Hematopoietic multipotent progenitor cell treated with erythropoietin and hydrocortisone succinate and interleukin-3 and kit ligand, for 8 days (in vitro differentiated cells): ENCODE data around the gene PPIP5K1.

Source experiments
- DNase-seq: peaks from one replicate; pipeline ENCODE4 v3.0.0-alpha.2; 2015

Gene PPIP5K1

DNA sequence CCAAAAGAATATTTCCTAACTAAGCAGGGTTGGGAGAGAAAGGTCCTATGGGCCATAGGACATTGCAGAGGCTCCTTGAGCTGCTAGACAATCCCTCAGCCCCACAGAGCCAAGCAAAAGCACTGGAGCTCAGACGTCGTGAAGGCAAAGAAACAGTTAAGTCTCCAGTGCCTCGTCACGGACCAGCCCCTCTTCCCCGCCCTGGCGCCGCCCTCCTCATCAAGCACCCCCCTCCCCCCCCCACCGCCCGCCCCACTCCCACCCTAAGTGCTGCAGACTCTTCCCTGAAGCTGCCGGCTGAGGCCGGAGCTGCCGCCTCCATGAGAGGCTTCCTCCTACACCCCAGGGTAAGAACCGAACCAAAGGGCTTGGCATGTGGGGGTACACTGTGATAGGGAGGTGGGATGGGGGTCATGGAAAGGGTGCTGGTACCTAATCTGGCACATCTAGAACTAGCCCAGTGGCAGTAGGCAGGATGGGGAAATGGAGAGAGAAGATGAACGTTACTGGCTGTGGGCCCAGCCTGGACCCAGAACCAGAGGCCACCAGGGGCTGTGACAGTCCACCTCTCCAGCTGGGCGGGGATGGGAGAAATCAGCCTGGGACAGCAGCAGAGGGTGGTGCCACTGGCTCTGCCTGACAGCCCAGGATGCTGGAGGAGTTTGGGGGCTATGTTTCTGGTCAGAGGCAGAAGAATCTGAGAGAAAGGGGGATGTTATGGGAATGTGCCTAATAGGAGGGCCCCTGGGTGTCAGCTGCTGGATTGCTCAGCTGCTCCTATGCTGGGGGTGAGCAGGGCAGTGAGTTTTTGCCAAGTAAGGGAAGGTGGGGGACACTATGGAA lies 72.4 kb downstream of the PPIP5K1 start, which contains the start of gene MAP1A:
TSS of gene MAP1A (plus strand) at position 255 of the 843 bp plus-strand sequence. CDS start 3,866 bp downstream, outside the sequence.
- peak; percentile 25 for DNase-seq

DNA sequence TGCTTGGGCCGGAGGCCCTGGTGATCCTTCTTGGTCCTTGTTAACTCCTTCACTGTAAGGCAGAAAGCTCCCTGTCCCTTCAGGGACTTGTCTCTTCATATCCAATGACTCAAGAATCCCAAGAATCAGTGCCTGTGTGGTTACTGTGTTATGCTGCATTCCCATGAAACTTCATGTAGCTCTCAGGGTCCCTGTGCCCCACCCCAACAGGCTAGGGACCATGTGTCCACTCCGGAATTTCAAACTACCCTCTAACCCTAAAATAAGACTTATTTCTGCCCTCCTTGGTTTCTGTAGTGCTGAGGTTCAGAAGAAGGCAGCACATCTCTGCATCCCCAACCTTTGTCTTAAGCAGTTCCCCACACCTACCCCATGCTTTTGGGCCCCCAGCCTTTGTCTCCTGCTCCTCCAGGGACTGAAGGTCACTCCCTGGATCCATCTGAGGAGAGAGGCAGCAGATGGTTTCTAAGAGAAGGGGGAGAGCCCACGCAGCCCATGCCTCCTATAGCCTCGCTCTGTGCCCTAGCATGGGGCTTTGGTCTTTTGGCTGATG lies 73.1 kb downstream of the PPIP5K1 start:
- DNase-seq: no peak

- no peak for DNase-seq
Observed at GRCh38 chr15:43516185-43516584, 73.8 kb downstream of the PPIP5K1 start.

DNA sequence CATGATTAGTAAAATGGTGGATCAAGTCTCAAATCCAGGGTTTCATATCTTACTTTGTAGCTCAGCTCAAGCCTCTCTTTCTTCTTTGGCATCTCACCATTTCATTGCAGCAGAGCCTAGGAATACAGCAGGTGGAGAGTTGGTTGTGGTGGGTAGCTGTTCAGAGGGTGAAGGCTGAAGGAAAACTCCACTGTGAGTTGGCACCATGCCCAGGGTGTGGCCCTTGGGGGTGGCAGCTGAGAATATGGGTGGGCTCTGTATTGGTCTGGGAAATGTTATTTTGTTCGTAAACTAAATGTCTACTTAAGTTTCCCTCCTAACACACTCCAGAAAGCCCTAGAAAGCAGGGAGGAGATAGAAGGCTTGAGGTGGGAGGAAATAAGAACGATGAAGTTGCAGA lies 74.3 kb downstream of the PPIP5K1 start:
- DNase-seq: peak; percentile 14

GRCh38 chr15:43514241-43515057 lies 75.6 kb downstream of the PPIP5K1 start:
- peak; percentile 91 for DNase-seq

DNA sequence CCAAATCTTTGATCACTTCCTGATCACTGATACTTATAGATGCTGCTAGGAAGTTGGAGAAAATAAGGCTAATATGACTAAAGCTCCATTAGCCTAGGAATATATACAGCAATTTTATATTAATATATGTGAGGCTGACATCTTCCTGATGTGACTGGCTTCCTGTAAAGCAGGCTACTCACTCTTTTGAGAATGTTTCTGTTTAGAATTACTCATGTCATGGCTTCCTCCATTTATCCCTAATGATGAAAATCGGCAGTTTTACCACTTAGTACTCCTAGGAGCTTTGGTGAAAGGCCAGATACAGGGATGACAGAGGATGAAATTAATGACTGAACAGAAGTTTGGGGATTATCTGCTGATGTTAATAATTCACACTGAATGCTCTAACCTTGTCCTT lies 76.5 kb downstream of the PPIP5K1 start:
- DNase-seq: no peak

GRCh38 chr15:43511012-43511885 lies 78.8 kb downstream of the PPIP5K1 start:
- DNase-seq: peak; percentile 57

- DNase-seq: peak; percentile 98
Observed at GRCh38 chr15:43510200-43511011, 79.6 kb downstream of the PPIP5K1 start.

- peak; percentile 49 for DNase-seq
Observed at GRCh38 chr15:43509660-43510199, 80.3 kb downstream of the PPIP5K1 start.

DNA sequence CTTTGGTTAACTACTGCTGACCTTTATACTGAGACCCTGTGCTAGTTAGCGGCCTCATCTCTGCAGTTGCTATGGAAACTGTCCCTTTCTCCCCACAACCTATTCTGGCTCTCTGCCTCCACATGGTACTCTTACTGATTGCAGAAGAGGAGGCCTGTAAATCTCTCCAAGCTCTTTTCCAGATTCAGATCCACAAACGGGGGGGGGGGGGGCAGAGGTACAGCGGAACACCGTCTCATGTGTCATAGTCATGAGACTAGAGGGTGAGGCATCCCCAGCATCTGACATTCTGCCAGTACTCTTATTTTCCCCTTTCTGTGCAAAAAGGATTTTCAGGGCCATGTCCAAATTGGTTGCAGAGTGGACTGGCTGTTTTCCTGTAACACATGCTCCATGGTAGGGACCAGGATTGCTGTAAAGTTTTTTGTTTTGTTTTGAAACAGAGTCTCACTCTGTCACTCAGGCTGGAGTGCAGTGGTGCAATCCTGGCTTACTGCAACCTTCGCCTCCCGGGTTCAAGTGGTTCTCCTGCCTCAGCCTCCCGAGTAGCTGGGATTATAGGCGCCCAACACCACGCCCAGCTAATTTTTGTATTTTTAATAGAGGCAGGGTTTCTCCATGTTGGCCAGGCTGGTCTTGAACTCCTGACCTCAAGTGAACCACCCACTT lies 80.9 kb downstream of the PPIP5K1 start:
- no peak for DNase-seq

DNA sequence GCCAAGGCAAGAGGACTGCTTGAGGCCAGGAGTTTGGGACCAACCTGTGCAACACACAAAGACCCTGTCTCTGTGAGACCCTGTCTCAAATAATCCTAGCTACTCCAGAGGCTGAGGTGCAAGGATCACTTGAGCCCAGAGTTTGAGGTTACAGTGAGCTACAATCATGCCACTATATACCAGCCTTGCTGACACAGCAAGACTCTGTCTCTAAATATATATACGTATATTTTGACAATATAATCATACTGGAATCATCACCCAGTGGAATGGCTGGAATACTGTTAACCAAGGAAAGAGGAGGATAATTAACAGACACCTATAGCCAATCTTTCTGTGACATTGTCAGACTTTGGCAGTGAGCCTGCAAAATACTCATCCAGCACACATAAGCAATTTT lies 81.6 kb downstream of the PPIP5K1 start:
- DNase-seq: no peak

DNA sequence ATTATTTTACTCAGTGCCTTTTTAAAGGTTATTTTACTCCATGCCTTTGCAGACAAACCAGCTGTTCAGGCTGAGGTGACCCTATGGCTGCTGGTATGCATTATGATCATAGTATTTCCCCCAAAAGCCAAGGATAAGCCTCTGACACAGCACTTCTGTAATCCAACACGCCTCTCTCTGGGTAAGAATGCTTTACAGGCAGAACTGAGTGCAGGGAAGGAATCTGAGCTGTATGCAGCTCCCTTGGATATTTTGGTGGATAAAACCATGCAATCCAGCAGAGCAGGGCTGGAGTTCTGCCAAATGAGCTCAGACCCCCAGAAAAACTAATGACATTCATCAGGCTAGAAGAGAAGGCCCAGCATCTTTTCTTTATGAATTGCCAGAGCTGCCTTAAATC lies 84.3 kb downstream of the PPIP5K1 start:
- no peak for DNase-seq

GRCh38 chr15:43499635-43500034 lies 90.4 kb downstream of the PPIP5K1 start:
- DNase-seq: no peak

DNA sequence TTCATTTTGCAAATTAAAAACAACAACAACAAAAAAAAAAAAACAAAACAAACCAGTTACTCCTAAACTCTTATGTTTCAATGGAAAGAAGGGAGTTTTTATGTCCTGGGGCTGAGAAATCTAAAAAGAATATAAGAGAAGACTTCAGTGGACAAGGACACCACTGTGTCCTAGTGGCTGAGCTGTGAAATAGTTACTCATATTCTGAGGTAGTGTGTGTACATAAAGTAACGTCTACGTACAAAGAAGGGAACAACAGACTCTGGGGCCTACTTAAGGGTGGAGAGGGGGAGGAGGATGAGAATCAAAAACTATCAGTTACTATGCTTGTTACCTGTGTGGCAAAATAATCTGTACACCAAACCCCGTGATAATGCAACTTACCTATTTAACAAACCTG lies 91.0 kb downstream of the PPIP5K1 start:
- no peak for DNase-seq

DNA sequence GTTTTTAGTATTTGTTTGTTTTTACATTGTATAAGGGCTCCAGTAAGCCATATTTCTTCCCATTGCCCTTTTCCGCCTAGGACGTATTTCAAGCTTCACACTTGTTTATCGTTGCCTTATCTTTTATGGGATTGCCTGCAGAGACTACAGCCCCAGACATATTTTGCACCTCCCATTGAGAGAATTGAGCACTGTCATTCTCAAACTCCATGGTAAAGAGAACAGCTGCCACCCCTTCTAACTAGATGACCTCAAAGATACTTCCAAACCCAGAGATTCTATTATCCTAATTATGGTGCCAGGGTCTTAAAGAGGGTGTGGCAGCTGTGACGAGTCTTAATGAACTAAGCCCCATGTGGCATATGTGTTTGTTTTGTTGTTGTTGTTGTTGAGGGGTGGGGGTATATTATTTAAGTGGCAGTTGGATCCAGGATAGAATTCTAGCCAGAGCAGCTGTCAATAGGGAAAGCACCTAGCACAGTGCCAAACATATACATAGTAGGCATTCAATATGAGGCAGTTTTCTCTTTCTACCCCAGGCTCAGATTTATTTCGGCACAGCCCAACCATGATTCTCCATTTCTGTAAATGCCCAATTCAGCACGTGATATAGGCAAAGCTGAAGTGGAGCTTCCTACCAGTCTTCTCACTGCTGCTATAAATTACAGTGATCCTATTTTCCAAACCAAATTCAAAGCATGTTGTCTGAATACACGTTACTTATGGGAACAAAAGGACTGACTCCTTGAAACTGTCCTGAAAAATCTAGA lies 96.1 kb downstream of the PPIP5K1 start:
- no peak for DNase-seq

GRCh38 chr15:43492673-43493601 lies 97.1 kb downstream of the PPIP5K1 start, which contains the start of gene TP53BP1:
Gene TP53BP1 (minus strand): TSS chr15:43493156. CDS start chr15:43493043, 113 bp downstream.
- DNase-seq: peak; percentile 95

DNA sequence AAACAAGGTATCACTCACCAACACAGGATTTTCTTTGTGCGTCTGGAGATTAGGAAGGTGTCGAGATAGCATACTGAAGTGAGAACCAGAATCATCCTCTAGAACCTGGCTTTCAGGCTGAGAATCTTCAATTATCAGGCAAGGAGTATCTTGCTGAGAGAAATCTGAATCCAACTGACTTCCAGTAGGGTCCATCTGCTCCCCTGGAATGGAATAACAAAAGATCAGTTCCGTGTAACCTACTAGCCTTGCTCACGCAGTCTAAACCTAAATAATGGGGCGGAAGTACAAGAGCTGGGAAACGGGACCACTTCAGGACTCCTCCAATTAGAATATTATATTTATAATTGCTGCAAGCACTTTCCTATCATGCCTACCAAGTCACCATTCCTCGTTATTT lies 97.7 kb downstream of the PPIP5K1 start:
- DNase-seq: no peak

- peak; percentile 38 for DNase-seq
Observed at GRCh38 chr15:43489191-43489590, 100.8 kb downstream of the PPIP5K1 start.

- no peak for DNase-seq
Observed at GRCh38 chr15:43488790-43489189, 101.2 kb downstream of the PPIP5K1 start.
